GM21381 (cell line): Measurements from ENCODE around the gene PRKACA.
"Not testable (repeated sequence)": the region's sequence is repeated elsewhere in the genome, so short reads cannot be mapped to it uniquely, and the experiment has no call there.

ENCODE experiments used
- ATAC-seq: cut with Tn5 transposase; IDR thresholded peaks from one replicate; pipeline ENCODE4 v1.9.1; 2021; ENCODE audit warnings: mild to moderate bottlenecking, moderate library complexity; ENCODE audit not compliant: unreplicated experiment

Gene PRKACA

DNA sequence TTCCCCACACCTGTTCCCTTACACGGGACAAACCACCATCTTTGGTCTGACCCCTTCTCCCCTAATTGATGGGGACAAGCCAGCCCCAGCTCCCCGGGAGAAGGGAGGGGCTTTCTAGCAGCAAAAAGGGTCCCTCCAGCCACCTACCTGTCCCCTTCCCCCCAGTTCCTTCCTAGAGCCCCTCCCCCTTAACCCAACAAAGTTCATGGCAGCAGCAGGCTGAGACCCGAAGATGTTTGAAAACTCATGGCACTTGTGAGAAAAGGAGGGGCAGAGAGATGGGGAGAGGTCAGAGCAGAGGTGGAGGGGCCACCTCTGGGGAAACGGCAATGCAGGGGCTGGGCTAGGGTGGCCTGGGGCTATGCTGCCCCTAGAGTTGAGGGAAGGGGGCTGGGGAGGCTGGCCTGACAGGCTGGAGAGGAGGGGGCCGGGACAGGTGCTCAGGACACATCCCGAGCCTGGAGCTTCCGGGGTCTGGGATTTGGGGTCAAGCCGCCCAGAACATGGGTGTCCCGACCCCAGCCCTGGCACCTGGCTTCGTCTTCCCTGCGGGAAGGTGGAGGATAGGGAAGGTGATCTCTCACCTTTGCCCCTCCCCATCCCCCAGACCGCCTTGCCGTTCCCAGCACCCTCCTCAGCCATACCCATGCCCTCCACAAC is 31.3 kb upstream of the PRKACA start:
- no peak for ATAC-seq

DNA sequence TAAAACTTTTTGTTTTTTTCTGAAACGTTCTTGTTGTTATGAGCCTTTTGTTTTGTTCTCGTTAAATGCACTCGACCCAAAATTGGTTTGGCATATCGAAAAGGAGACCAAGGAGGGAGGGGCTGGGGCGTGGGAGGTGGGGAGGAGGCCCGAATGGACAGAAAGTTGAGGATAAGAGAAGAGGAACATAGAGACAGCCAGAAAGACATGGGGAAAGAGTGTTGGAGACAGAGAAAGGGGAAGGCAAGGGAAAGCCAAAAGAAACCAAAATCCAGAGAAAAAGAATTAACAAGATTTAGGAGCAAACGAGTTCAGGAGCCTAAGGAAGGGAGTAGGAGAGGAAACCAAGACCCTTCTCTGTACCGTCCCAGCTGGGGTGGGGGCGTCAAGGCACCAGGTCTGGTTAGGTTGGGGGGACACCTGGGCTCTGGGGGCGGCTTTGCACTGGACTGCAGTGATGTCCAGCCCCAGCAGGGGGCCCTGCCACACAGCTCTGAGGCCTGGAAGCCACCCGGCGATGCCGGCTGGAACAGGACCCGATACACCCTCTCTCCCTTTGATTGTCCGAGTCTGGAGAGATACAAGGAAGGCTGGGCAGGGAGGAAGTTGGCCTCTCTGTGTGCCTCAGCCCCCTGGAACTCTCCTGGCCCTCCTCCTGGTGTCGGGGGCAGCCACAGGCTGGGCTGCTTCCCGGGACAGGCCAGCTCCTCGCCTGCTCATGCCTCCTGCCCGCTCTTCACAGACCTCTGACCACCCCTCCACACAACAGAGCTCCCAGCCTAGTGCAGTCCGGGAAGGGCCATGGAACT is 30.4 kb upstream of the PRKACA start:
- no peak for ATAC-seq

DNA sequence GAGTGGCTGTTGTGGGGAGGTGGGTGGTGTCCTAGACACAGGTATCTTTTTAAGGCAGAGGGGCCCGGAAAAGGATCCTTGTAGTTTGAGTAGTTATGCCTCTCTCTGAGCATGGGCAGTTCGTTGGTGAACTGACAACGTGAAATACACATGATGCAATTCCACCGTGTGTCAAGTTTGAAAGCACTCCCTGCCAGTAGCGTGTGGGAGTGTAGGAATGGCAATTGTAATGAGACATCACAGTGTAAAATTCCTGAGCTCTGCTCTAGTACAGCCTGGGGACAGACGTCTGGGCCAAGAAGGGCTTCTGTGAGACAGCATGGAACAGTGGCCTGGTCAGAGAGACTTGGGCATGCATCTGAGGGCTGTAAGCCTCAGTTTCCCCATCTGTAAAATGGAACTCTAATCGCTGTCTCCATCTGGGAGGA is 29.2 kb upstream of the PRKACA start:
- ATAC-seq: no peak

DNA sequence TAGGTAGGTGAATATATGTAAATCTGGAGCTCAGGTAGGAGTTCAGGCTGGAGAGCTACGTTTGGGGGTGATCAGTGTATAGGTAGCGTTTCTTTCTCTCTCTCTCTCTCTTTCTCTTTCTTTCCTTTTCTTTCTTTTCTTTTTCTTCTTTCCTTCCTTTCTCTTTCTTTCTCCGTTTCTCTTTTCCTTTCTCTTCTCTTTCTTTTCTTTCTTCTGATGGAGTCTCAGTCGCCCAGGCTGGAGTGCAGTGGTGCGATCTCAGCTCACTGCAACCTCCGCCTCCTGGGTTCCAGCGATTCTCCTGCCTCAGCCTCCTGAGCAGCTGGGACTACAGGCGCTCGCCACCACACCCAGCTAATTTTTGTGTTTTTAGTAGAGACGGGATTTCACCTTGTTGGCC is 28.6 kb upstream of the PRKACA start:
- not testable (repeated sequence) for ATAC-seq

DNA sequence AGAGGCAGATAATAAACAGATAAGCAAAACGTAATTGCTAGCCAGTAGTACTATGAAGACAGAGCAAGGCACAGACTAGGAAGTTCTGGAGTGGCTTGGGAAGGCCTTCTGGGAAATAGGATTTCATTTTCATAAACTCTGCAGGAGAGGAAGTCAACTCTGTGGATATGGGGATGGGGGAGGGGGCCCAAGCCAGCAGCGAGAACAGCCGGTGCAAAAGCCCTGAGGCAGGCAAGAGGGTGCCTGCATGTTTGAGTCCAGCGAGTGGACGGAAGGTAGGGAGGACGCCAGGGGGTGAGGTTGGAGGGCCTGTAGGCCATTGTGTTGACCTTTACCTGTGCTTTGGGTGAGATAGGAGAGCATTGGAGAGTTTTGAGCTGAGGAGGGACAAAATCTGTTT is 27.8 kb upstream of the PRKACA start:
- no peak for ATAC-seq

DNA sequence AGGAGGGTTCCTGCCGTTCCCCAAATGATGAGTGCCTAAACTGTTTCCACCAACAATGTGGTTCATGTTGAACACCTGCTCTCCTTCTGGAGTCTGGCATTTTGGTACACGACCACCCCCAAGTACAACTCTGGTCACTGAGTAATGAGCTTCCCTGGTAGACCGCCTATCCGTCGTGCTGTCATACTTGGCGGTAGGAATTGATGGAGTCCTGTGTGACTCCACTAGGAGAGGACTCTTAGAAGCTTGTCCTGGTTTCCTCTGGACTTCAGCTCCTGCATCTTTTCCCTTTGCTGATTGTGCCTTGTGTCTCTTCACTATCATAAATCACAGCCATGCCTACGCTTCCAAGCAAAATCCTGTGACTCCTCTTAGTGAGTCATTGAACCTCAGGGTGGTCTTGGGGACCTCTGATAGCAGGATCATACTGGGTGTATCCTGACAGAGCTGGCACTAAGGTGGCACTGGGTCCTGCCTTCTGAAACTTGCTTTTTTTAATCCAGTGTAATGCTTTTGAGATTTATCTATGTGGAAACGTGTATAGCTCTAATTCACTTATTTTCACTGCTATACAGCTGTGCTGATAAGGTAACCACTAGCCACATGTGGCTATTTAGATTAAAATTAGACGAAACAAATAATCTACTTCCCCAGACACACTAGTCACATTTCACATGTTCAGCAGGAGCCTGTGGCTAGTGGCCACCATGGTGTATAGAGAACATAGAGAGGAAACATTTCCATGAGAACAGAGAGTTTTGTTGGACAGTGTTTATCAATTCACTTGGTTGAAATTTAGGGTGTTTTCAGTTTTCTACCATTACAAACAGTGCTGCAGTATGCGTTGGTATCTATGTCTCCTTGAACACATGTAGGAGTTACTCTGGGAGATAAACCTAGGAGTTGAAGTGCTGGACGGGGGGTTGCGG is 25.0 kb upstream of the PRKACA start:
- no peak for ATAC-seq

DNA sequence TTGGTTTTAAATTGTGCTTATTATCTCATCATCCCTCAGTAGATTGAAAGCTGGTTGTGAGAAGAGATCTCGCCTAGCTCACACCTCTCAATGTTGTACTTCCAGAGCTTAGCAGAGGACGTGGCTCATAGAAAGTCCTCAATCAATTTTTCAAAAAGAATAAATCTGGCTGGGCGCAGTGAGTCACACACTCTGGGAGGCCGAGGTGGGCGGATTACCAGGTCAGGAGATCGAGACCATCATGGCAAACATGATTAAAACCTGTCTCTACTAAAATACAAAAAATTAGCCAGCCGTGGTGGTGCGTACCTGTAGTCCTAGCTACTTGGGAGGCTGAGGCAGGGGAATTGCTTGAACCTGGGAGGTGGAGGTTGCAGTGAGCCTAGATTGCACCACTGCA is 23.5 kb upstream of the PRKACA start:
- ATAC-seq: no peak

DNA sequence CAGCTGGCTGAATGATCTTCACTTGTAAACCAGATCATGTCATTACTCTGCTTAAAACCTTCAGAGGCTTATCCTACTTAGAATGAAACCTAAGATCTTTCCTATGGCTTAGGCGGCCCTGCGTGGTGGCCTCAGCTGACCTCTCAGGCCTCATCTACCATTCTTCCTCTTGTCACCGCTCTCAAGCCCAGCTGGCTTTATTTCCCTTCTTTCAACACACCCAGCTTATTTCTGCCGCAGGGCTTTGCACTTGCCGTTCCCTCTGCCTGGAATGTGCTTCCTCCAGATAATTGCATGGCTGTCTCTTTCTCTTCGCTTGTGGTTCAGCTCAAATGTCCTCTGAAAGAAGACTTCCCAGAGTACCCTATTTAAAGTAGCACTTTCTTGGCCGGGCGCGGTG is 22.4 kb upstream of the PRKACA start:
- ATAC-seq: no peak

DNA sequence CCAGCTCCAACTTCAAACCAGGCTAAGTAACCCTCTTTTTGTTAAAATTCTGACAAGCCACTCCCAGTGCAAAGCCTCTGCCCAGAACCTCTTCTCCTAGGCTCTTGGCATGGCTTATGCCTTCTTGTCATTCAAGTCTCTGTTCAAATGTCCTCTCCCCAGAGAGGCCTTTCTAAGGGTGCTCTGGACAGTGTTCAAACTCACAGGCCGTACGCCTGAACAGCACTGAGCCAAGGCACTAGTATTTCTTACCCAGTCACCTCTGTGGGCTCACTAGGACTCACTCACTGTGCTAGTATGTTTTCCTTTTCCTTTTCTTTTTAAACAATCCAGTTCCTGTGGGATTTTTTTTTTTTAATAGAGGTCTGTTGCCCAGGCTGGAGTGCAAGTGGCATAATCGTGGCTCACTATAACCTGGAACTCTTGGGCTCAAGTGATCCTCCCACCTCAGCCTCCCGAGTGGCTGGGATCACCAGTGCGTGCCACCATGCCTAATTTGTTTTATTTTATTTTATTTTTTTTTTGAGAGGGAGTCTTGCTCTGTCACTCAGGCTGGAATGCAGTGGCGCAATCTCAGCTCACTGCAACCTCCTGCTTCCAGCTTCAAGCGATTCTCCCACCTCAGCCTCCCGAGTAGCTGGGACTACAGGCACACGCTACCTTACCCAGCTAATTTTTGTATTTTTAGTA is 21.2 kb upstream of the PRKACA start:
- no peak for ATAC-seq

DNA sequence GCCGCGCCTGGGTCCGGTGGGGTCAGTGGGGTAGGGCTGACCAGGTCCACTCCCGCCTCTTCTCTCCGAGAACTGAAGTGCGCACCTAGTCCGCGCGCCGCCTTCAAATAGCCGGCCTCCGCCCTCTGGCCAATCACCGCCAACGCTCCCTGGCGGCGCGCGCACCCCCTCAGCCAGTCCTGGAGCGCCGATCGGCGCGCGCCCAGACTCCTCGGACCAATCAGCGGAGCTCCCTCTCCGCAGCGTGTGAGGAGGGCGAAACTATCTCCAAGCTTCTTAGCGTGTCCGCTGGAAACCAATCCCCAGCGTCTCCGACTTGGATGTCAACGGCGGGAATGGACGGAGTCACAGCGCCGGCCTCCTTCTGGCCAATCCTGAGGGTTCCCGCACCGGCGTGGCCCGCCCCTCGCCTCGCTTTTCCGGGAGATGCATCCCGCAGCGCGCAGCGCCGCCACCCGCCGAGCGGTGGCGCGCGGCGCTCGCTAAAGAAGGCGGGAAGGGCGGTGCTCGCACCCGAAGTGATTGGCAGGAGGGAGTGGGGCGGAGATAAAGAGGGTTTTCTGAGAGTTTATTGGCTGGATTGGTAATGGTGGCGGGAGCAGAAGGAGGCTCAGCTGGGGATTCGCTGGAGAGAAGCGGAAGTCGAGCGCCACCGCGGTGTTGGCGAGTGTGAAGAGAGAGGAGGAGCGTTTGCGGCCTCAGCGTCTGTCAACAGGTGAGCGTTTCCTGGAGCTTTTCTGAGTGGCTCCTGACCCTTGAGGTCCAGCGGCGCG is 19.1 kb upstream of the PRKACA start, which contains the start of gene ASF1B:
Gene ASF1B, minus strand, starts transcription at position 81 of the 773 bp plus-strand sequence. CDS start 133 bp downstream, outside the sequence.
- ATAC-seq: peak; percentile 76

DNA sequence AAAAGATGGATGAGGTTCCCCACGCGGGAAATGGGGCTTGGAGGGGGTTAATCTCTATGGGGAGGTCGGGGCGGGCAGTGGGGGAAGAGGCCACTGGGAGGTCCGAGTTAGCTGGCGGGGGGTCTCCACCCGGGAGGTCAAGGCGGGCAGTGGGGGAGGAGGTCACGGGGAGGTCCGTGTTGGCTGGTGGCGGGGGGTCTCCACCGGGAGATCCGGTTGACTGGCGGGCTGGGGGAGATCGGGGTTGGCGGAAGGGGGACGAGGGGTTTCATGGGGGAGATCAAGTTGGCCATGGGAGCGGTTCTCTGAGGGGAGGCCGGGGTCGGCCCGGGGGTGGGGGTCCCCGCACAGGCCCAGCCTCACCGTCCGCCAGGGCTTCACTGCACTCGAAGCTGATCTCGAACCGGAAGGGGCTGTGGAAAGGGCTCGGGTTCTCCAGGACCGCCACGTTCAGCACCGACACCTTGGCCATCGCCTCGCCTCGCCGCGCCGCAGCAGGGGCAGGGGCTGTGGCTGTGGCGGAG is 18.5 kb upstream of the PRKACA start:
- peak; percentile 0 for ATAC-seq

DNA sequence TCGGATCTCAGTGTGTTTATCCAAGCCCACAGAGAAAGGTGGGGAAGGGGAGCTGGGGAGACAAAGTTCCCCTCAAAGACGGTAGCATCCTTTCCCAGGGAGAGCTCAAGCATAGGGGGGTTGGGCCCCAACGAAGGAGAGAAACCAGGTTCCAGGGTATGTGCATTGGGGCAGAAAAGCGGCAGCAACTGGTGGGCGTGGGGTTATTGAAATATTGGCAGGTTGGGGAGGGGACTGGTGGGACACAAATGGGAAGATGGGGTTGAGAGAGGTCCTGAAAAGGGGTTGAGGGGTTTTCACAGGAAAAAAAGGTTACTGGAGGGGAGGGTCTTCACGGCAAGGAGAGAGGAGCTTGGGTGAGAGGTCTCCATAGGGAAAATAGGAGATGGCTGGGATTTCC is 17.8 kb upstream of the PRKACA start:
- ATAC-seq: no peak

DNA sequence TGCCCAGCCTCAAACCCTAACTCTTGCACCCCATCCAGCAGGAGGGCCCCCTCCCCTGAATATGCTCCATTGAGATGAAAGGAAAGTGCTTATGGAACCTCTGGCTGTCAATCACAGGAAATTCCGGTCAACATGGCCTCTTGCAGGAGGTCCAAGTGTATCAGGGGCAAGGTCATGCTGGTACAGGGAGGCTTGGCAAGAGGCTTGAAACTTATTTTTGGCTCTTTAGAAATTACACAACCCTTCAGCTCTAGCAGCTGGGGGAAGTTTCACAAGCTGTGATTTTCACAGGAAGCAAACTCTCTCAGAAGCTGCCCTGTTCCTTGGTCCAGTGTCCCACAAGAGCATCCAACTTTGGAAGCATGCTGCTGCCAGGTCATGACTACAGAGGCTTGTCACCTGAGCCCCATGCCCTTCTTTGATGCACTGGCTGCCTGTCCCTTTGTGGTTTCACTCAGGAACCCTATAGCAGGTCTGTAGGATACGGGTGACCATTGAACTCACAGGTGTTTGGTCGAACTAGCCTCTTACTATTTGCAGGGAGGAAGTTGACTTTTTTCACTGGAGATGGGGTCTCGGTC is 10.5 kb upstream of the PRKACA start:
- no peak for ATAC-seq

DNA sequence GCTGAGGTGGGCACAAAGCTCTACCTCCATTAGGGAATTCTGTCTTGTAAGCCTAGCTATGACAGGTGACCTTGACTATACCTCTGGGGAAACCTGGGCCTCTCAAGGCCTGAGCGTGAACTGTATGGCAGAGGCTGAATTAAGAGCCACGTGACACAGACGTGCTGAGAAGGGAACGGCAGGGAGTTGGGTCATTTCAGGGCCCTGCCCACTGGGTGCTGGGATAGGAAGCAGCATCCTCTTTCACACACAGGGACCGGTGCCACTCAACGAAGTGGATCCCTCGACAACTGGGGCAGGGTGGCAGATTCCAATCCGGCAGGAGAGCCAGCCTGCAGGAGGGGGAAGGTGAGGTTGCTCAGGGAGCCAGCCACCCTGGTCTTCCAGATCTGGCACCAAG is 9.6 kb upstream of the PRKACA start:
- no peak for ATAC-seq

DNA sequence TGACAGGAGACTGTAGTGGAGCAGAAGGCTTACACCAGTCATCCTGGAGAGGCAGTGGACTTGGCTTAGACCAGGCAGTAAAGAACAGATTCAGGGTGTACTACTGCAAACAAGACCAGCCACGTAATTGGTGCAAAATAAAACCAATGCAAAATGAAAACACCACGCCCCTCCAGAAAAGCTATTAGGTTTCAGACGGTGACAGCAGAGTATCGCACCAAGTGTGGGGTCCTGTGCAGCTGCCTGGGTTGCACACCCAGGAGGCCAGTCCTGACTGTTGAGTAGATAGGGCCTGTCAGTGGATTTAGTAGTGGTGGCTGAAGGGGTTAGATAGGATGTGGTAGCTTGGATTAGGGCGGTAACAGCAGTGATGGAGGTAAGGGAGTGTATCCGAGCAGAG is 5.4 kb upstream of the PRKACA start:
- no peak for ATAC-seq

DNA sequence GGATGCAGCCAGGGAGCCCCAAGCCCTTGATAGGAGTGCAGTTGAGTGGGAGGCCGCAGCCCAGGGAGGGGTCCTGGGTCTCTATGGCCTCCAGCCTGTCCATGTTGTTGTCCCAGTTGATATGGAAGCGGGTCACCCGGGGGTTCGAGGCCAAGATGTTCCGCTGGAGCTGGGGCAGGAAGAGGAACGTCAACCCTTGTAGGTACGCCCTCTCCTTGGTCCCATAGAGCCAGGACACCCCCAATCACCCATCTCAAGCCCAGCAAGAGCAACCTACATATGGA is 2.9 kb upstream of the PRKACA start:
- no peak for ATAC-seq

DNA sequence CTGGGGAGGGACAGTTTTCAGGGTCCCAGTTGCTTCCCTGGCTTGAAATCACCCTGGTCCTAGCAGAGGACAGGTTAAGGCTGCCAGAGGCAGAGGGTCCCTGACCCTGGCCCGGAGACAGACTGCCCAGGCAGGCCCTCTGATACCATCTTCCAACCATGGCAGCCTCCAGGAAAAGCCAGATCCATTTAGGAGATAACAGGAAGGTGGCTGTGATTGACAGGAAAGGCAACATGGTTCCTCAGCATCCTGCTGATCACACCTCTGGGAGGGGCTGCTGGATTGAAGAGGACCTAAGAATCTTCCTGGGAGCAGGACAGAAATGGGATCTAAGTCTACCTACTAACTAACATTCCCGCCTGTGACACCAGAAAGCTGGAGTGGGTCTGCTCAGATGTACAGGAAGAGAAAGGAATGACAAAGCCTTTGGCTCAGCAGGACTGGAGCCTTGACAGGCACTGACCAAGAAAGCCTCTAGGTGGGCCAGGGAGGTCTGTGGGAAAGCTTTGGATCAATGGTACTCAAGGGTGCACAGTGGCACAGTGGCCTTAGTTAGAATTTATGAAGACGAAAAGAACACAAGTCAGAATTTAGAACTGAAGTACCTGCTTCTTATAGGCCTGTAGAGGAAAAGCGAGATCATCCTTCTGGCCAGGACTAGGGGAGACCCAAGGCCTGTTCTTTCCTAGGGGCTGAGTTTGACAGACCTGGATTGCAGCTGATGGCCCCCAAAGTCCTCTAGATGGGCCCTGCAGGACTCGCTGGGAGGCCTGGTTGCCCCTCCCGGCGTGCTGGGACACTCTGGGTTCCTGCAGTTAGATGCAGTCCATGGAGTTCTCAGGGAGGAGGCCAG is 2.3 kb upstream of the PRKACA start:
- ATAC-seq: no peak

DNA sequence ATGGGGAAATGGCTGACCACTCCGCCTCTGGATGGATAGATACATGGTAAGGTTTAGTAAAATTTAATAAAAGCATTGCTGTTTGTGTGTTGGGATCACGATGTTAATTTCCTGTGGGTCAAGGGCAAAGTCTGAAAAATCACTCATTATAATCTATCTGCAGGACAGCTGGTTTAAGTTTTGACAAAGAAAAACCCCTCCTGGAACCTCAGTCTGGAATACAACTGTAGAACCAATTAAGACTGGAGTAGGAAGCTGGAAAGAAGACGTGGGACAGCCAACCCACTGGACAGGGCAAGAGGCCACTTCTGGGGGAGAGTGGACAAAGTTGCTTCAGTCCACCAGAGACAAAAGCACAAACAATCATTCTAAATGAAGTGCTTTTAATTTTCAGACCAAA is 1.6 kb upstream of the PRKACA start:
- no peak for ATAC-seq
